Measurements from ENCODE around the gene SCNM1.
"Not testable (repeated sequence)": the region's sequence is repeated elsewhere in the genome, so short reads cannot be mapped to it uniquely, and the experiment has no call there.

Gene SCNM1

DNA sequence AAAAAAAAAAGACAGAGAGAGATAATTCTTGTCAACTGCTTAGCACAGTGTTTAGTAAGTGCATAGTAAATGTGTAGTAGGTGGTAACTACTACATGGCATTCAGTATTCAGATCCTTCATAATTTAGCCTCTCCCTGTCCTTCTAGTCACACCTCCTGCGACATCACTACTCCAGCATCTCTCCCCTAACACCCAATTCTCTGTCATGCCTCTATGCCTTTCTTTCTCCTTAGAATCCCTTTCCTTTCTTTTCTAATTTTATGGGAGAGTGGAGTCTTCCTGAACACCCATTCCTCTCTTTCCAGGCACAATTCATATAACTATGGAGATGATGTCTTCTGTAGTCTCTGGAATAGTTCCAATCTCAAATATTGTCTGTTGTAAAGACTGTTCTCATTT, 27.9 kb downstream of the SCNM1 start:
- no peak for DNase-seq (ENCODE audit: low read depth)

DNA sequence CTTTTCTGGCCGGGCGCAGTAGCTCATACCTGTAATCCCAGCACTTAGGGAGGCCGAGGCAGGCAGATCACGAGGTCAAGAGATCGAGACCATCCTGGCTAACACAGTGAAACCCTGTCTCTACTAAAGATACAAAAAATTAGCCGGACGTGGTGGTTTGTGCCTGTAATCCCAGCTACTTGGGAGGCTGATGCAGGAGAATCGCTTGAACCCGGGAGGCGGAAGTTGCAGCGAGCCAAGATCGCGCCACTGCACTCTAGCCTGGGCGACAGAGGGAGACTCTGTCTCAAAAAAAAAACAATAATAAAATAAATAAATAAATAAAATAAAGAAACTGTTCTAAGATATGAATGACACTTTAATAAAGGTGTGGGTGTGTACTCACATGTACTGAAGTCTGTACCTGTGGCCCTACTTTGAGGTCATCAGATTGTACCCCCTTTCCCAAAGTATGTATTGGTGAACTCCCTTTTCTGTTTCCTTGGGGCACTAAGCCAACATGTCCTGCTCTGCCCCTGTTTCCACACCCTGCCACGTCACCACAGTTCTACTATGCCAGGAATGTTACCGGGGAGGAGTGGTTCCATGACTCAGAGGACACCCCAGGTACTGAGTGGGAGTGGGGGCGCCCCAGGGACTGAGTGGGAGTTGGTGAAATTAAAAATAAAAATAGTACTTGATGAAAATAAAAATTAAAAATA, 29.1 kb downstream of the SCNM1 start:
- not testable (repeated sequence) for DNase-seq (ENCODE audit: low read depth)

DNA sequence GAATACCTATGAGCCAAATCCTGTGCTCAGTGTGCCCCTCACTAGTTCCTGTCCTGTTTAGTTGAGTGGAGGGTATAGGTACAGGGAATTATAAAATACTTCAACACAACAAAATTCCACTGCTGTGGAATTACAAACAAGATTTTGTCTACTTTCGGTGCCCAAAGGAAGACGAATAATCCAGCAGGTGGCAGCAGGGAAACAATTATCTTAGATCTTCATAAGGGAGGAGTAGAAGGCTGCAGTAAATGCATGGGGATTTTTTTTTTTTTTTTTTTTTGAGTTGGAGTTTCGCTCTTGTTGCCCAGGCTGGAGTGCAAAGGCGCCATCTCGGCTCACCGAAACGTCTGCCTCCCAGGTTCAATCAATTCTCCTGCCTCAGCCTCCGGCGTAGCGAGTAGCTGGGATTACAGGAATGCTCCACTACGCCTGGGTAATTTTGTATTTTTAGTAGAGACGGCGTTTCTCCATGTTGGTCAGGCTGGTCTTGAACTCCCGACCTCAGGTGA, 30.4 kb downstream of the SCNM1 start:
- peak; percentile 46 for DNase-seq (ENCODE audit: low read depth)

DNA sequence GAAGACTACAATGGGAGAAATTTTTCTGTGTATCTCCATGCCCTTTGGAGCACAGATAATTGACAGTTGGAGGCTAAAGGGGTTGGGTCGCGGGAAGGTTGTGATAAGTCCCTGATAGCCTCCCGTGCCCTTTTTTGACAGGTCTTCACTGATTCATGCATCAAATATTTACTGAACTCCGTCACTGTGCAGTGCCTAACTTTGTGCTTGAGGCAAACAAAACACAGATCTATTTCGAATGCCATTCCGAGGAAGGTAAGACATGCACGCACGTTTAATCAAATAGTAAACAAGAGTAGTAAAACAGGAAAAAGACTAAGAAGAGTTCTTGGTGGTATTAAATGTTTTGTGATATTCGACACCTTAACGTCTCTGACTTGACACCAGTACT, 31.9 kb downstream of the SCNM1 start:
- DNase-seq (ENCODE audit: low read depth) = no peak

DNA sequence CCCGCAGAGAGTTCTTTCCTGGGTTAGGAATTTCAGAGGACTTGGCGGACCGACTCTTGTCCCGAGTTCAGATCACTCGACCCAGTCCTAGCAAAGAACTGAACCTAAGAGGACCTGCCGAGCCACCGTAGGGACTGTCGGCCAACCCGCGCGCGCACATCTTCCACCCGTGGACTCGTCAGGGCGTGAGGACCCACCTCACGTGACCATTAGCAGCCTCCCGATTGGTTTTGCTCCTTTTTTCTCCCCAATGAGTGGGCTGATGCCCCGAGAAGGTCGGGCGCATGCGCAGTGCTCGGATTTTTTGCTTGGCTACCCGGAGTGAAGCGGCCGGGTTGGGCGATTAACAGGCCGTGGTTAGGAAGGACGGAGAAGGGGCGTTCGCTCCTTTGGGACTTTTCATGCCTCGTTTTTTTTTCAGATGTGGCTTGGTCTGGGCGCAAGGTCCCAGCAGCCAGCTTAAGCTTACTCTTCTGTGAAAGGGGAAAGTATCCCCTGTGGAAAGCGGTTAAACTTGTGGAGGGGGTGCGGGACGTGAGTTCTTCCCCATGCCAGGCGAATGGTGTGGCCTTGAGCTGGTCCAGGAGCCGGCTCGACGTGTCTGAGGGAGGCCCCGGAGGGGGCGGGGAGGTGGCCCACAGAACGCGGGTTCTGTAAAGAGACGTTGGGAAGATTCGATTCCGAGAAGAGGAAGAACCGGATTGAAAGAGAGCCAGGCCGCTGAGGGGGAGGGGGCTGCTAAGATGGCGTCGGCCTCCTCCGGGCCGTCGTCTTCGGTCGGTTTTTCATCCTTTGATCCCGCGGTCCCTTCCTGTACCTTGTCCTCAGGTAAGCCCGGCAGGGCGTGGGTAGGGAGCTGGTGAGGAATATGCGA, 32.5 kb downstream of the SCNM1 start, which contains the start of gene PIP5K1A:
PIP5K1A (plus strand) TSS at position 299 of the 874 bp plus-strand sequence; CDS start at position 744, 445 bp downstream.
- DNase-seq (ENCODE audit: low read depth) = peak; percentile 97

DNA sequence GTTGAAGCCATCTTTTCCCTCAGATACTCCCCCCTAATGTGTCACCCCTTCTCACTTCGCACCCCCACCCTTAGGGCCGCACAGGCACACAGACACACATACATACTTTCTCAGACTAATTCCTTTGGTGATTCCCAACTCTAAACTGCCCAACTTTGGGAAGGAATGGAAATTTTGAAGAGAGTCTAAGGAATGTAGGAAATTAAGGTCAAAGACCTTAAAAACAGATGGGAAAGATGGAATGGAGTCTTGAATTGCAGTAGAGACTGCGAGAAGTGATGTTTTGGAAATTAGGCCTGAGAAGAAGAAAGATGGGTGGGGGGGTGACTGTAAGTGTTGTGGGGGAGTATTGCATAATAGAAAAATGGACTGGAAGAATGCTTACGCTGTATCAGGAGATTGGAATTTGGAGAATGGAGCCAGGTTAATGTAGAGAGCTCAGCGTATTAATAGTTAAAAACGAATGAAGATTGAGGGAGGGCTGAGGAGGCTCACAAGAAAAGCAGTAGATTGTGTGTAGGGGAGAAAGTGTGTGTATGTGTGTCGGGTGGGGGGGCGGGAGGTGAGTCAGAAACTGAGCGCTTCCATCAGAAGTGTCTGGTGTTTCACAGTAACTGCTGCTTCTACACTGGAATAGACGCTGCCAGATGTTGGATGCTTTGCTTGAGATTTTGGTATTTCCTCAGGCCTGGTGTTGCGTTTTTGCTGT, 34.1 kb downstream of the SCNM1 start:
- no peak for DNase-seq (ENCODE audit: low read depth)

DNA sequence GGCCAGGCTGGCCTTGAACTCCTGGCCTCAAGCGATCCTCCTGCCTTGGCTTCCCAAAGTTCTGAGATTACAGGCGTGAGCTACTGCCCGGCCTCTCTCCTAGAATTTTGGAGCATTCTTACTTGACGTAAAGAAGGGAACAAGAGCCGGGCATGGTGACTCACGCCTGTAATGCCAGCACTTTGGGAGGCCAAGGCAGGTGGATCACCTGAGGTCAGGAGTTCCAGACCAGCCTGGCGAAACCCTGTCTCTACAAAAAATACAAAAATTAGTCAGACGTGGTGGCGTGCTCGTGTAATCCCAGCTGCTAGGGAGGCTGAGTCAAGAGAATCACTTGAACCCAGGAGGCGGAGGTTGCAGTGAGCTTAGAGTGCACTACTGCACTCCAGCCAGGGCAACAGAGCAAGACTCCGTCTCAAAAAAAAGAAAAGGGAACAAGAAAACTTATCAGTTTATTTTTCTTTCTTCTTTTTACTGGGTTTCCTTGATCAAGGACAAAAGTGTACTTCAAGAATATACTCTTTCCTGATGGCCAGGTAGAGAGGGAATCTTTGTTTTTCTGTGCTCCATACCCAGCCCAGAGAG, 39.5 kb downstream of the SCNM1 start:
- DNase-seq (ENCODE audit: low read depth) = not testable (repeated sequence)

DNA sequence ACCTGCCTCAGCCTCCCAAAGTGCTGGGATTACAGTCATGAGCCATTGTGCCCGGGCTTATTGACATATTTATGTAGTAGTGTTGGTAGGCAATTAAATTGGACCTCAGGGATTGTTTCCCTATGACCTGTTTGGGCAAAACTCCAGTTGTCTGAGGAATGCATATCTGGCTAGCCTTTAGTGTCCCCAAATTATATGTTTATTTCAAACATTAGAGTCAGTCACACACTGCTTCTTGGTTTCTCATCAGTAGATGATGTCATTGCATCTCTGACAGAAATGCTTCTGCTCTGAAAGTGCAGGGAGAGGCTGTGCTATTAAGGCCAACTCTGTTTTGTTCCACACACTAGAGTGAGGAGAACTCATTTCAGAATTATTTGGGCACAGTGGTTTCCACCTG, 44.9 kb downstream of the SCNM1 start:
- DNase-seq (ENCODE audit: low read depth) = no peak

DNA sequence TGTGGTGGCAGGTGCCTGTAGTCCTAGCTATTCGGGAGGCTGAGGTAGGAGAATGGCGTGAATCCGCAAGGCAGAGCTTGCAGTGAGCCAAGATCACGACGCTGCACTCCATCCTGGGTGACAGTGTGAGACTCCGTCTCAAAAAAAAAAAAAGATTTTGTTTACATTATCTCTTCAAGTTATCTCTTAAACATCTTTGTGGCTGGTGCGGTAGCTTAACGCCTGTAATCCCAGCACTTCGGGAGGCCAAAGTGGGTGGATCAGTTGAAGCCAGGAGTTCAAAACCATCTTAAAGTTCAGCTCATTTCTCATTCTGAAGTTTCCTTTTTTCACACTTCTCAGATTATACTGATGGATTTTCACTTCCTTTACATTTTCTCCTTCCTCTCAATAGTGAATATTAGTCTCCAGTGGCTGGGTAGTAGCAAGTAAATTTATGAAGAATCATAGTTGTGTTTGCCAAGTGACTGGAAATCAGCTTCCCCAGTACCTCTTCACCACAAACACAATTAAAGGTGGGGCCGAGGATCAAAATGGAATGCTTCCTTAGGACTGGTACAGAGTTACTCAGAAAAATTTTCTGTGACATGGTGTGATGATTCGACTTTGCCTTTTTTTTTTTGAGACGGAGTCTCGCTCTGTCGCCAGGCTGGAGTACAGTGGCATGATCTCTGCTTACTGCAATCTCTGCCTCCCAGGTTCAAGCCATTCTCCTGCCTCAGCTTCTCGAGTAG, 46.2 kb downstream of the SCNM1 start:
- no peak for DNase-seq (ENCODE audit: low read depth)

DNA sequence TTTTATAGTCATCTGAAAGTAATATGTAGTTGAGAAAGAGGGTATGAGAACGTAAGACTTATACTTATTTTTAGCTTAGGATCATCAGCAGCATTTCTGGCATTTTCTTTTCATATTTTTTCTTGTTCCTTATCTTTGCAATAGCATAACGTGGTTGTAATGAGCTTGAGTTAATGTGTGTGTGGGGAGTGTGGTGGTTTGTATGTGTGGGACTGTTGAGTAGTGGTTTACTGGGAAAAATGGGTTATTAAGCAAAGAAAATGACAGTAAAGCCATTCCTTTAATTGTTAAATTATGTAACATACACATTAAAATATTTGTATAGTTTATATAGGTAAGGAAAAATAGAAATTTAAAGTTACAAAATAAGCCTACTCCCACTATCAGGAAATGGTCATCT, 47.6 kb downstream of the SCNM1 start:
- no peak for DNase-seq (ENCODE audit: low read depth)
